ENCODE data around the gene SEC14L5. TPM values are rescaled to one million over a fixed set of nuclear protein-coding genes. Genes with fewer than 3 reads are reported as not detected.

The SEC14L5 gene
- total RNA-seq, 1 donor from 2014 or later: 0.32 TPM

GRCh38 chr16:4981473-4981872, 23.3 kb downstream of the SEC14L5 start:
- Histone ChIP-seq H3K4me1 (ENCODE audit: insufficient read depth, low read length) (no peaks in the 10 kb centered on the region), H3K4me2 (ENCODE audit: low read length) (no peak overlapping the region), H4K20me1 (ENCODE audit: insufficient read depth, low read length) (no peaks in the 10 kb centered on the region), H3K9ac (ENCODE audit: low read length) (no peak overlapping the region), H3K36me3 (ENCODE audit: insufficient read depth, low read length) (no peaks in the 10 kb centered on the region), H3K79me2 (ENCODE audit: insufficient read depth, low read length) (no peaks in the 10 kb centered on the region), H3K4me3 (ENCODE audit: insufficient read depth, low read depth, low read length) (no peak overlapping the region), H3K9me3 (ENCODE audit: insufficient read depth, low read depth, low read length) (peaks cover 3% of the 10 kb centered on the region), H2AFZ (ENCODE audit: low read depth, low read length) (no peak overlapping the region), H3K27me3 (ENCODE audit: insufficient read depth, low read length) (peaks cover 15% of the 10 kb centered on the region), H3K27ac (ENCODE audit: low read depth, low read length) (no peak overlapping the region)
- Mint-ChIP-seq H3K36me3 (ENCODE audit: low read depth, unreplicated experiment) (no peaks in the 10 kb centered on the region), H3K27ac (ENCODE audit: unreplicated experiment) (no peak overlapping the region), H3K27me3 (ENCODE audit: low read depth, unreplicated experiment) (peaks cover 11% of the 10 kb centered on the region), H3K4me3 (ENCODE audit: unreplicated experiment) (no peak overlapping the region), H3K9me3 (ENCODE audit: unreplicated experiment) (no peaks in the 10 kb centered on the region), H3K4me1 (ENCODE audit: low read depth, unreplicated experiment) (no peaks in the 10 kb centered on the region)
- FAIRE-seq: no peak
- no peak for TF ChIP-seq EZH2 (IDR thresholded peaks at IDR 0.05; ENCODE audit: insufficient read depth, low read length)
- TF ChIP-seq, protein P1, sequence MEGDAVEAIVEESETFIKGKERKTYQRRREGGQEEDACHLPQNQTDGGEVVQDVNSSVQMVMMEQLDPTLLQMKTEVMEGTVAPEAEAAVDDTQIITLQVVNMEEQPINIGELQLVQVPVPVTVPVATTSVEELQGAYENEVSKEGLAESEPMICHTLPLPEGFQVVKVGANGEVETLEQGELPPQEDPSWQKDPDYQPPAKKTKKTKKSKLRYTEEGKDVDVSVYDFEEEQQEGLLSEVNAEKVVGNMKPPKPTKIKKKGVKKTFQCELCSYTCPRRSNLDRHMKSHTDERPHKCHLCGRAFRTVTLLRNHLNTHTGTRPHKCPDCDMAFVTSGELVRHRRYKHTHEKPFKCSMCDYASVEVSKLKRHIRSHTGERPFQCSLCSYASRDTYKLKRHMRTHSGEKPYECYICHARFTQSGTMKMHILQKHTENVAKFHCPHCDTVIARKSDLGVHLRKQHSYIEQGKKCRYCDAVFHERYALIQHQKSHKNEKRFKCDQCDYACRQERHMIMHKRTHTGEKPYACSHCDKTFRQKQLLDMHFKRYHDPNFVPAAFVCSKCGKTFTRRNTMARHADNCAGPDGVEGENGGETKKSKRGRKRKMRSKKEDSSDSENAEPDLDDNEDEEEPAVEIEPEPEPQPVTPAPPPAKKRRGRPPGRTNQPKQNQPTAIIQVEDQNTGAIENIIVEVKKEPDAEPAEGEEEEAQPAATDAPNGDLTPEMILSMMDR (IDR thresholded peaks at IDR 0.05; ENCODE audit: insufficient read depth, low read depth, low read length): no peak
- no peak for DNase-seq (ENCODE audit: low read depth)

DNA sequence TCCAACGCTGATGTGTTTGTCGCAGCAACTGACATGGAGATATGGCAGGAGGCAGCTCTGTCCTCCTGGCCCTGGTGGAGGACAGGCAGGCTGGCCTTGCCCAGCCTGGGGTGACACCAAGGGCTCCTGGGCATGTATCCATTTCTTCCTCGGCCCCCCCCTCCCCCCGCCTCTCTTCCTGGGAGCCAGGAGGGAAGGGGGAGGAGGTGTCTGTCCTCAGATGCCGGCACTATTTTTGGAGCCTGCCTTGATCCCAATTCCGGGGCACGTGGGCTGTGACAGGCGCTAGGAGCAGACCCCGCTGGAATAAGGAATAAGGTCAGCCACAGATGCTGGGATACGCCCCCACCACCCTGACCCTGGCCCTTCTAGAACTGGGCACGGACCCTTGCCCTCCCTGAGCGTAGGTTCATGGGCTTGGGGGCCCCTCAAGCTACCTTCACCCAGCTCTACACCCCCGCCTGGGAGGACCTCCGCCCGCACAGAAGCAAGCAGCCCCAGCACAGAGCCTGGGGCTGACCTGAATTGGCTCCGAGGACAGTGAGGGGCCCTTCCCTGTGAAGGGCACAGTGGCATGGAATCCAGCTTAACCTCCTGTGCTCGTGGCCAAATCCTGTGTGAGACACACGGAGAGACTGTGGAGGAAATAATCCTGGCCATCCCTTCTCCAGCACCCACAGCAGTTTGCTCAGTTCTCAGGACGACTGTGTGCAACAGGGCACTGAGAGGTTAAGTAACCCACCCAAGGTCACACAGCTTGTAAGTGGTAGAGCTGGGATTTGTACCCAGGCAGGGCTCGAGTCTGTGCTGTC, 24.1 kb downstream of the SEC14L5 start:
- Histone ChIP-seq H3K9ac (ENCODE audit: low read length) (no peak overlapping the region), H3K4me2 (ENCODE audit: low read length) (no peak overlapping the region), H3K4me1 (ENCODE audit: insufficient read depth, low read length) (no peaks in the 10 kb centered on the region), H3K4me3 (ENCODE audit: insufficient read depth, low read depth, low read length) (no peak overlapping the region), H4K20me1 (ENCODE audit: insufficient read depth, low read length) (no peaks in the 10 kb centered on the region), H3K27me3 (ENCODE audit: insufficient read depth, low read length) (peaks cover 23% of the 10 kb centered on the region), H2AFZ (ENCODE audit: low read depth, low read length) (no peak overlapping the region), H3K79me2 (ENCODE audit: insufficient read depth, low read length) (no peaks in the 10 kb centered on the region), H3K9me3 (ENCODE audit: insufficient read depth, low read depth, low read length) (peaks cover 3% of the 10 kb centered on the region), H3K27ac (ENCODE audit: low read depth, low read length) (no peak overlapping the region), H3K36me3 (ENCODE audit: insufficient read depth, low read length) (no peaks in the 10 kb centered on the region)
- FAIRE-seq: no peak
- H3K9me3 Mint-ChIP-seq (ENCODE audit: unreplicated experiment): no peaks in the 10 kb centered on the region
- TF ChIP-seq, protein P1 (IDR thresholded peaks at IDR 0.05; ENCODE audit: insufficient read depth, low read depth, low read length): no peak
- no peak for TF ChIP-seq EZH2 (IDR thresholded peaks at IDR 0.05; ENCODE audit: insufficient read depth, low read length)
- no peaks in the 10 kb centered on the region for H3K36me3 Mint-ChIP-seq (ENCODE audit: low read depth, unreplicated experiment)
- no peak for DNase-seq (ENCODE audit: low read depth)
- no peak overlapping the region for H3K27ac Mint-ChIP-seq (ENCODE audit: unreplicated experiment)
- H3K4me3 Mint-ChIP-seq (ENCODE audit: unreplicated experiment): no peak overlapping the region
- peaks cover 16% of the 10 kb centered on the region for H3K27me3 Mint-ChIP-seq (ENCODE audit: low read depth, unreplicated experiment)
- no peaks in the 10 kb centered on the region for H3K4me1 Mint-ChIP-seq (ENCODE audit: low read depth, unreplicated experiment)

All from astrocyte (in vitro differentiated cells and primary cell).